AG04449 (cell line): ENCODE data around the gene BLCAP.
"Not testable (repeated sequence)": the region's sequence is repeated elsewhere in the genome, so short reads cannot be mapped to it uniquely, and the experiment has no call there.

Experiments used
- CTCF ChIA-PET: fragments of 350-600 bp; formaldehyde crosslinking; extraction: SDS; loops from one replicate; lab custom pipeline; 2021; ENCODE audit warnings: antibody characterized with exemption; lab: Yijun Ruan, JAX
- POLR2A ChIA-PET: fragments of 400-600, 350-600 bp; formaldehyde crosslinking; extraction: SDS; loops from one replicate; lab custom pipeline; 2020; ENCODE audit warnings: antibody characterized with exemption, inconsistent platforms; lab: Yijun Ruan, JAX
- DNase-seq: peaks from one replicate; pipeline ENCODE4 v3.0.0-alpha.2; 2010; ENCODE audit warnings: low read depth, low spot score
- H3K4me3 ChIP-seq: 2 replicates; pipeline ENCODE4 v1.5.1; 2011; ENCODE audit warnings: low read depth, mild to moderate bottlenecking, control low read depth, low read length
- CTCF ChIP-seq: IDR thresholded peaks from one replicate; pipeline ENCODE4 v1.5.1; 2011; ENCODE audit warnings: mild to moderate bottlenecking, moderate library complexity, low read length, control low read depth, inconsistent platforms; ENCODE audit not compliant: insufficient read depth; ENCODE audit errors: missing control alignments

BLCAP gene

GRCh38 chr20:37547912-37548311 lies 20.2 kb upstream of the BLCAP start:
- DNase-seq: no peak
- no peak overlapping the region for H3K4me3 ChIP-seq
- ChIA-PET CTCF (interaction anchor here (0.6 to 1.8 kb wide), 4 partner anchors 10 to 278 kb away, joined by 3 to 9 read pairs (median 4); no protein-coding TSS in a partner anchor), POLR2A (interaction anchor here (0.7 kb wide), 1 partner anchor 623 kb away, joined by 3 read pairs; no protein-coding TSS in a partner anchor)
- no peak for TF ChIP-seq CTCF

- TF ChIP-seq CTCF: no peak
- no peak overlapping the region for H3K4me3 ChIP-seq
- ChIA-PET CTCF (interaction anchor here (1.0 to 4.0 kb wide), 6 partner anchors 9 to 676 kb away, joined by 3 to 33 read pairs (median 4); no protein-coding TSS in a partner anchor), POLR2A (no interaction called here)
- no peak for DNase-seq
Measured at GRCh38 chr20:37545516-37545915, 17.8 kb upstream of the BLCAP start.

- no peak for DNase-seq
- ChIA-PET CTCF (interaction anchor here (0.5 to 4.5 kb wide), 16 partner anchors 8 to 677 kb away, joined by 3 to 33 read pairs (median 4); no protein-coding TSS in a partner anchor), POLR2A (interaction anchor here (0.6 kb wide), 1 partner anchor 94 kb away, joined by 3 read pairs; no protein-coding TSS in a partner anchor)
- no peak overlapping the region for H3K4me3 ChIP-seq
- no peak for TF ChIP-seq CTCF
Measured at GRCh38 chr20:37544386-37544785, 16.7 kb upstream of the BLCAP start.

- CTCF ChIA-PET: interaction anchor here (0.5 to 4.5 kb wide), 15 partner anchors 8 to 678 kb away, joined by 3 to 33 read pairs (median 4); no protein-coding TSS in a partner anchor
- POLR2A ChIA-PET: no interaction called here
- DNase-seq: no peak
- H3K4me3 ChIP-seq: no peak overlapping the region
- TF ChIP-seq CTCF: peak; percentile 53
Measured at GRCh38 chr20:37543828-37544227, 16.2 kb upstream of the BLCAP start.

- no peak for TF ChIP-seq CTCF
- H3K4me3 ChIP-seq: no peak overlapping the region
- ChIA-PET CTCF (interaction anchor here (0.7 to 4.5 kb wide), 11 partner anchors 7 to 347 kb away, joined by 3 to 31 read pairs (median 3); no protein-coding TSS in a partner anchor), POLR2A (no interaction called here)
- no peak for DNase-seq
Measured at GRCh38 chr20:37542281-37542680, 14.6 kb upstream of the BLCAP start.

- no peak for TF ChIP-seq CTCF
- CTCF ChIA-PET: interaction anchor here (0.5 to 4.5 kb wide), 10 partner anchors 8 to 680 kb away, joined by 3 to 31 read pairs (median 6); no protein-coding TSS in a partner anchor
- H3K4me3 ChIP-seq: no peak overlapping the region
- DNase-seq: no peak
- POLR2A ChIA-PET: no interaction called here
Measured at GRCh38 chr20:37541326-37541725, 13.7 kb upstream of the BLCAP start.

- DNase-seq, POLR2A ChIA-PET, H3K4me3 ChIP-seq: not testable (repeated sequence)
- CTCF ChIA-PET: interaction anchor here (0.5 to 4.5 kb wide), 6 partner anchors 151 to 681 kb away, joined by 3 to 31 read pairs (median 8); no protein-coding TSS in a partner anchor
Measured at GRCh38 chr20:37540838-37541237, 13.2 kb upstream of the BLCAP start.
